GM19023 (cell line): ENCODE measurements around the gene SKOR1.

Experiments used
- ATAC-seq: cut with Tn5 transposase; IDR thresholded peaks from one replicate; pipeline ENCODE4 v1.9.1; 2021; ENCODE audit warnings: mild to moderate bottlenecking, moderate library complexity; ENCODE audit not compliant: unreplicated experiment

SKOR1 gene

DNA sequence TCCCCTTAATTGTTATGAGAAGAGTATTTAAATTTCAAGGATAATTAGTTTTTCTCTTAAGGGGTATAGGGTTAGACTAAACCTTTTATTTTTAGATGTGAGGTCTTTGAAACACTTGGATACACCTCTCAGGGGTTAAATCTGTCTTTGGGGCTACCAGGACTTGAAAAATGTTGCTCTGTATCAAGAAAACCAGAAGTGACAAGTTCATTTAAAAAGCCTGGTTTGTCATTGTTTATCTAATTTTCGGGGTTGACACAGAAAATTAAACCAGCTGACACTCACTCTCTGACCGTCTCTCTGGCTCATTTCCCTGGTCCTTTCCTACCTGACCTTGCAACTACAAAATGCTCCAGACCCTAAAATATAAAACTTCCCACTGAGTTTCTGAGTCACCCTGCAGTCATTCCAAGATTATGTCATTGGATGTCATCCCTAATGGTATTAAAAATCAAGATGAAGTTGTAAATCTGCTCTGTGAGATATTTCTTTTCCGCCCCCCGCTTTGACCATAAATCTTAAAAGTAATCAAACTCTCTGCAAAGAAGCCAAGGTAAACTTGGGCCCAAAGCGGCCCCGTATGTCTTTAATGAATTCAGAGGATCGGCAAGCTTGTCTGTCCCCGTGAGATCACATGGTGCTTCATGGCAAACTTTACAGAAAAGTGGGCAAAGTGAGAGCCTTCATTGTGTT lies 32.9 kb upstream of the SKOR1 start:
- no peak for ATAC-seq

DNA sequence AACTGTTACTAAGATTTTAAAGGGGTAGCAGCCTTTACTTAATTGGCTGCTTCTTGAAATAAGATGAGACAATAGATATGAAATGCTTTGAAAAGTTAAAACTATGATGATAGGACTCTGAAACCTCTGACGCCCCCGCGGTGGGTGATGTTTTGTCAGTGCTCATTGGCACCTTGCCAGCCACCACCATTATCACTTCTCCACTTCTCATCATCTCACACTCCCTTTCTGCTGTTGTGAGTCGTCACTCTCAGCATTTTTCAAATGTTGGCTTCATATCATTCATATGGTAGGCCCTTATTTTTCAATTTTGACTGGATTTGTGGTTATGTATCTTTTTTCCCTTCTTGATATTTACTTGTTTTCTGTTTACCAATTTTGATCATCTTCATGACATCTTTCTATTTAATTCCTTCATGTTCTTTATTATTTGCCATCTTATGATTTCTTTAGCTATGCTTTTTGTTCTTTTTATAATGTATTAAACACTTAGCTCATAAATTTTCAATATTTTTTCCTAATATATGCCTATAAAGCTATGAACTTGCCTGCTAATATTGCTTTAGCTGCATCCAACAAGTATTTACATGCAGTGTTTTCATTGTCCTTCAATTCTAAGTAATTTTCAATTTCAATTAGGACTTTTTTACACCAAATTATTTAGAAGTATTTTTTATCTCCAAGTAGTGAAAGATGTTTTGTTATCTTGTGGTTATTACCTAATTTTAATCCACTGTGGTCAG lies 30.3 kb upstream of the SKOR1 start:
- ATAC-seq = no peak

DNA sequence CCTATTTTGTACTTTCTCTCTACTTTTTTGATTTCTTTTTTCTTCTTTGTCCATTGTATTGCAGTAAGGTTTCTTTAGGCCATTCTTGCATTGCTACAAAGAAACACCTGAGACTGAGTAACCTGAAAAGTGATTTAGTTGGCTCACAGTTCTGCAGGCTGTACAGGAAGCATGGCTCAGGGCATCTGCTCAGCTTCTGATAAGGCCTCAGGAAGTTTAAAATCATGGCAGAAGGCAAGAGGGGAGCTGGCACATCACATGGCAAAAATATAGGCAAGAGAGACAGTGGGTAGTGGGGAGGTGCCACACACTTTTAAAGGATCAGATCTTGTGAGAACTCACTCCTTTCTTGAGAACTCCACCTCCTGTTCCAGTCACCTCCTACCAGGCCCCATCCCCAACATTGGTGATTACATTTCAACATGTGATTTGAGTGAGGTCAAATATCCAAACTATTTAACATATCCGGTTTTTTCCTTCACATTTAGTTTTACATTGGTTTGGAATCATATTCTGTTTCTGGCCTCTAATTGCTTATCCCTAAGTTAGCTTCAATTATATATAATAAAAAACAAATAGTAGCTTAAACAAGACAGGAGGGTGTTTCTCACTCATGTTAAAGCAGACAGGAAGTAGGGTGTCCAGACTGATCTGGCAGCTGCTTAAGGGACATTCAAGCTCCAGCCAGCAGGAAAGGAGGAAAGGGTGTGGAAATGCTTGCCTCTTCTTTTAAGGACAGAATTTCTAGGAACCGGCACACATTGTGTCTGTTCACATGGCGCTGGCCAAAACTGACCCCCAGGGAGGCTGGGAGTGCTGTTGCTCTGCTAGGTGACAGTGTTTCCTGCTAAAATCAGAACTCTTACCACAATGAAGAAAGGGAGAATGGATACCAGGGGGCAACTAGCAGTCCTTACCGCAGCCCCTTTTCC lies 28.8 kb upstream of the SKOR1 start:
- ATAC-seq = no peak

DNA sequence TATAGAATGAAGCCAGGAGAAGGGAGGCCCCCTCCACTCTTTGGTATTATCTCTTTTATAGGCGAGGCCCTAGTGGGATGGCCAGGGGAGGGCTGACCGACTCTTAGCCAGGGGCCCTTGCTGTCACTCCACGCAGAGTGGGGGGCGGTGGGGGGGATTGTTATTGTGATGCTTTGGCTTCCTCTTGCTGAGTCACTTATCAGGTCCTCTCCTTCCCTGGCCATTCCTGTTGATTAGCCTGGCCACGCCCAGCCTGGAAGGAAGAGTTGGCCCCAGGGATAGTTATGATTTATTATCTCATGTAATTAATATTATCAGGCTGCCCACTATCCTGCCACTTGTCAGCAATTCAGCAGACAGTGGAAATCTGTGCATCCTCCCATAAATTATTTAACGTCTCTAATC lies 25.5 kb upstream of the SKOR1 start:
- ATAC-seq = no peak

DNA sequence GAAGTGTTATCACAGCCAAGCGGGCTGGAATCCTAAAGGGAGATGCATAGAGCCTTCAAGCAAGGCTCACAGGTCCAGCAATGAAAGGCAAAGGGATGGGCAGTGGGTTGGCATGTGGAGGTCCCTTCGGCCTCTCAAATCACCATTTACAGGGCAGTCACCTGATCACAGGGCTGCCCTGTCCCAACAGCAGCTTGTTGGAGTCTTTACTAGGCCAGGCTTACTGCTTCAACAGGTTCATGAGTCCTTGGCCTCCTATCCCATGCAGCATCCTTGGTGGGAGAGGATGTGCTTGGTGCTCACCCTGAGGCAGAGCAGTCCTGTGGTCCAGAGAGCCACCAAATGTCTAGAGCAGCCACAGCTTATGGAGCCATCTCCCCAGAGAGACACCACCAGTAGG lies 24.2 kb upstream of the SKOR1 start:
- no peak for ATAC-seq

DNA sequence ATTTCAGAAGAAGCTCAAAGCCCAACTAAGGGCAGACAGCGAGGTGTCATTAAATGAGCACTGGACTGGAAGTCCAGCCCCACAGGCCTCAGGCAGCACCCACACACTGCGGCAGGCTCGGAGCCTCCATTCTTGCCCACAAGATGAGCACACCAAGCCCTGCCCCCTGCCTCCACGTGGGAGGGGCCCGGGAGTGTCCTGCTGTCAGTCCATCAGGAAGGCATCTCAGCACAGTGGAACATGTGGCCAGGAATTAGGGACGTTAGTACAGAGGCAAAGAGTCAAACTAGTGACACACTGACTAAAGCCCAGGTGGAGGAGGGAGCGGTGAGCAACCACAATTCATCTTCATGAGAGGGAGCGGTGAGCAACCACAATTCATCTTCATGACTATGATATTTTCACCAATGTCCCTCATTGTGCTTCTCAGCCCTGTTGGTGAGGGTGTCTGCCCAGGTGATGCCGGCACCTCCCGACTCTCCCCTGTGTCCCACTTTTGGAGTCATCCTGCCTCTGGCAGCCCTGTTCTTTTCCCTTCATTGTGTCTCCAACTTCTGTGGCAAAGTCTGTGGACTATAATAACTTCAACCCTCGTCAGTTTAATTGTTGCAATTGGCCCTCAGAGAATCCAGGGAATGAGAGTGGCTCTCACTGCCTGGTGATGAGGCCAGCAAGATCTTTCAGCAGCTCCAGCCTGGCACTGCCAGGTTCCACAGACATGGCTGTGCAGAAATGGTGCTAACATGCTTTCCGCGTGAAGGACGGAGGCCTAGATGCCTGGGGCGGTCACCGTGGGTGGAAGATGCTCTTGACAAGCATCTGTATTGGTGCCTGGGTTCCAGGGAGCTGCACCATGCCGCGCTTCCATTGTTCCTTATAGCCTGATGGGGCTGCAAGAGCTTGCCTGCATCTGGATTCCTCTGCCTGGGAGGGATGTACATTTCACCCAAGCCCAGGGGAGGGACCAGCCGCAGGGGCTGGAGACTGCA lies 23.1 kb upstream of the SKOR1 start:
- no peak for ATAC-seq

DNA sequence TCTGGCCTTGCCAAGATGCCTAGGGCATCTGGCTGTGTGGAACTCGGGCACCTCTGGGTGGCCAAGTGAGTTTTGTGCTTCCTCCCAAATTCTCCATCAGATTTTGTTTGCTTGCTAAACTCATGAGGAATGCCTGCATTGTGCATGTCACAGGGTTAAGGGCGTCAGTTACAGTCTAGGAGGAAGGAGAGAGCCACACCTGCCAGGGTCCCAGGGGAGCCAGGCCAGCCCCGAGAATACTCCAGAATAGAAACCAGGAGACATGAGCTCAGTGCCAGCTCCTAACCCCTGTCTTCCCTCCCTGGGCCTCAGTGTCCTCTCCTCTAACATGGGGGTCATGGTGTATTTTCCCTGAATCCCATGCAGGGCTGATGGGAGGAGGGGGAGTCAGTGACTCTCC lies 22.0 kb upstream of the SKOR1 start:
- no peak for ATAC-seq

DNA sequence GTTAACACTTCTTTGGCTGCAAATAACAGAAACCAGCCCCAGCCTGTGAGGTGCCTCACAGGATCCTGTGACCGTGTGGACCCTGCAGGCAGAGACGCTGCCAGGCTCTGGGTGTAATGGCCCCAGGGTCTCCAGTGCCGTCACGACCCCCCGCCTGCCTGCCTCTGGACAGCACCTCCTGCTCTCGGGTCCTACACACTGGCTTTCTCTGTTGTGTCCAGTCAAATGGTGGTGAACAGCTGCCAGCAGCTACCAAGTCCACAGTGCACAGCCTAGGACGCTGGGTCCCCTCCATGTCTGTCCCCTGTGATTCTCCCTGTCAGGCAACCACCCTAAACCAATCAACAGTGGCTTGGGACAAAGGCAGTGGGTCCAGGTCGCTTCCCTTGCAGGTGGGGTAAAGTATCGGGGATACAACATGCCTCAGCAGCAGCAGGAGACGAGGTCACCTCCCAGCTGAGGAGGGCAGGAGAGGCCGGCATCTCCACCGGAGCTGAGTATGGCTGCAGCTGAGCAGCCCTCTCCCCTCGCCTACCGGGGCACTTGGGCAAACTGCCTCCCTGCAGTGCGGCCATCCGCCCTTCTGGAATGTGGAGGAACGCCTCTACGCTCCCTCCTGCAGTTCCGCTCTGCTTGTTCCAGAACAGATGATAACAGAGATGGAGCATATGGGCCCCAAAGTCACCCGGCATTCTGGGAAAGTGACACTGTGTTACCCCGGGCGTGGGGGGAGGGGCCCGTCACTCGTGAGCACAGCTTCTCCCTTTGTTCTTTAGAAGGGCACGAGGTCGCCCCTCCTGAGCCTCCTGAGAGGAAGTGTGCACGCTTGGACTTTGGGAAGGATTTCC lies 21.1 kb upstream of the SKOR1 start:
- ATAC-seq = no peak

DNA sequence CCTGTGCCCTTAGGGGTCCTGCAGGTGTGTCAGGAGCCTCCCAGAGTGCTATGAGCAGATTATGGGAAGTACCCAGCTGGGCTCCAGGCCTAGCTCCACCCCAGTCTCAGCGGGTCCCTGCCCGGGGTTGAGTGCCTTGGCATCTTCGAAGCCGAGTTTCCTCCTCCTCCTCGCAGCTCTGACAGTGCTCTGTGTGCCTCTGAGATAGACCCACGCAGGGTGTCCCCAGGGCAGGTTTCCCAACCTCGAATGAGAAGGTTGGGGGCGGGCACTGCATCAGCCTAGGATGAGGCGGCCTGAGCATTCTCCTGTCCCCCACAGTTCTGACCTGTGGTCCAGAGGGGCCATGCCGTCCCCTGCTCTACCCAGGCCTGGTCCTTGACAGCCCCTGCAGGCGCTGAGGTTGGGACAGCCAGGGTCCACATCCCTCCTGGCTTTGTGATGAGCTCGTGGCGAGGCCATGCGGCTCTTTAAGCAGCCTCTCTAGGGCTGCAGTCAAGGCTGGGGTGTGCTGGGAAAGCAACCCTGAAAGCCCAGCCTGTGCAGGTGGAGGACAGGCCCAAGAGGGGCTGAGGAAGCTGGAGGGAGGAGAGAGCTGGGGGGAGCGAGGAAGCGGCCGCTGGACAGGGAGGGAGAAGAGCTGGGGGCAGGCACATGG lies 20.2 kb upstream of the SKOR1 start:
- no peak for ATAC-seq

DNA sequence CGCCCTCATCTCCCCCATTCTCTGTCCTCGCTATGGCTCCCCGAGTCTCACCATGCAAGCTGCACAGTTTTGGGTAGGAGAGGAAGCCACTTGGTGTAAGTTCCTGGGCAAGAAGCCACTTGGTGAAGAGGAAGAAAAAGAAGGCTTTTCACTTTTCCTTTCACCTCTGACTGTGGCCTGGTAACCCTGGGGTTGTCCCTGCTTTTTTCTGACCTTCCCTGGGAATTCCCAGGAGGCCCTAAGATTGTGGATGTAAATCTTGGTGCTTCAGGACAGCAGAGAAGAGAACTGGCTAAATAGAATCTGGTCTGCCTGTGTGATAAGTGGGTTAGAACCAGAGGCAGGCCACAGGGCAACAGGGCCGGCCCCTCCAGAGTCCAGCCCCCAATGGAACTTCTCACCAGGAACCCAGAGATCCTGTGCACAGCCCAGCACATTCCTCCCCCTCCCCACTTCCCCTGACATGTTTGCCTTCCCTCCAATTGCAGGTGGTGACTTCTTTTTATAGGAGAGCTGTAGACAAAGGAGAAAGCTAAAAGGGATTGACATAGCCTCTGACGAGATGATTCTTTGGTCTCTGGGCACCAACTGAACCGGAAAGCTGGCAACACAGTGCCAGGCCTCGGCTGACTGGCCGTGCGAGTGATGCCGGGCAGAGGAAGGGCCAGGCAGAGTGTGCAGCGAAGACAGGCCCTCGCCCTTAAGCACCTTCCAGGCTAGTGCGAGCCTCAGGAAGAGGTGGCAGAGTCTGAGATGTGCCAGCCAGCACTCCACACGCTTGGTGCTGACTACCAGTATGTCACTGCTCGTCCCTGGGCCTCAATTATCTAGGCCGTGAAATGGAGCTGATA lies 19.4 kb upstream of the SKOR1 start:
- ATAC-seq = no peak

DNA sequence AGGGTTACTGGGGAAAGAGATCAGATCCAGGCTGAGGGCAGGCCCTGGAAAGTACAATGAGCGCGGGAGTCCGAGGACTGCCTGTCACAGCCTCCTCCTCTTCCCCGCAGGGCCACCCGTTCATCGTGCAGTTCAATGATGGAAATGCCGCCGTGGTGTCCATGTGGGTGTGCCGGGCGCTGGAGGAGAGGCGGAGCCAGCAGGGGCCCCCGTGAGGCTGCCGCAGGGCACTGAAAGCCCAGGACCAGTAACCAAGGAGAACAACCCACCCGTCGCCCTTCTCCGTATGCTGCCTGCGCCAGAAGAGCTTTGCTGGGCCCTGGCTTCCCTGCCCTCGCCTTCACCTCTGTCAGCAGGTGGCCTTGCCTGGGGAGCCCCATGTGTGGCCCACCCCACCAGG lies 18.8 kb upstream of the SKOR1 start:
- no peak for ATAC-seq

DNA sequence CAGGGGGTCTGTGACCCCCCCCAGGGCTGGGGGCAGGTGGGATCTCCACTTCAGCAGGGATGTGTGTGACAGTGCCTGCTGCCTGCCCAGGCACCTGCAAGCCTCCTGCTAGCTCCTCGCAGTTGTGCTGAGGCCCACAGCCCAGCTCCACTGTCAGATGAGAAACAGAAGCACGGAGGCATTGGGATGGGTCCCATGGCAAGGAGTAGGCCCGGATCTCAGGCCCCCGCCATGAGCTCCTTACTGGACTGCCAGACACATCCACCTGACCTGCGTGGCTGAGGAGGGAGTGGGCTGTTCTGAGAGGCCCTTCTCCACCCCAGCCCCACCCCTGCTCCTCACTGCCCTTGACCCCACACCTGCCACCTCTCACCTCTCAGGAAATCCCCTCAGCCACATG lies 18.2 kb upstream of the SKOR1 start:
- ATAC-seq = no peak

DNA sequence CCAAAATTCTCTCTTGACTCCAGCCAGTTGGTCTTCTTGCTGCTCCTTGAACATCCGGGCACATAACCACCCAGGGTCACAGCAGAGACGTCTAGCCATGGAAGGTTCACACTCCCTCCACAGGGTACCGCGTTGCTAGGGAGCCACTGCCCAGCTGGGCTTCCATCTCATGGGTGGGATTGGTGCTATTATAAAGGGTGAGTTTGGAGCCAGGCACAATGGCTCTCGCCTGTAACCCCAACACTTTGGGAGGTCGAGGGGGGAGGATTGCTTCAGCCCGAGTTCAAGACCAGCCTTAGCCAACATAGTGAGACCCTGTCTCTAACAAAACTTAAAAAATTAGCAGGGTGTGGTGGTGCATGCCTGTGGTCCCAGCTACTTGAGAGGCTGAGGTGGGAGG lies 17.5 kb upstream of the SKOR1 start:
- ATAC-seq = no peak

DNA sequence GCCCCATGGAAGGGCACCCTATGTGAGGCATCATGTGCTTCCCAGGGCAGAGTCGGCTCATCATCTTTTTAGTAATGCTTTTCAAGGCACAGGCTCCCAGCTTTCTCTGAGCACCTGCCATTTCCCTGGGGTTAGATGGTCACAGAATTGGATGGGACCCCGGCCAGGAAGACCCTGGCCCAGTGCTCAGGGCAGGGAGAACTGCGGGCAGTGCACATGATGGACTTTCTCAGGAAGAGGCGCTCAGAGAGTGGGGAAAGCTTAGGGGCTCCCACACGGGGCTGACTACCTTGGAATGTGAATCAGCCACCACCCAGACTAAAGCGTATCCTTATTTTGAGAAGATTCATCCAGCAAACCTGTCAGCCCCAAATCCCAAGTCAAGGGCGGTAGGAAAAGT lies 16.5 kb upstream of the SKOR1 start:
- no peak for ATAC-seq

DNA sequence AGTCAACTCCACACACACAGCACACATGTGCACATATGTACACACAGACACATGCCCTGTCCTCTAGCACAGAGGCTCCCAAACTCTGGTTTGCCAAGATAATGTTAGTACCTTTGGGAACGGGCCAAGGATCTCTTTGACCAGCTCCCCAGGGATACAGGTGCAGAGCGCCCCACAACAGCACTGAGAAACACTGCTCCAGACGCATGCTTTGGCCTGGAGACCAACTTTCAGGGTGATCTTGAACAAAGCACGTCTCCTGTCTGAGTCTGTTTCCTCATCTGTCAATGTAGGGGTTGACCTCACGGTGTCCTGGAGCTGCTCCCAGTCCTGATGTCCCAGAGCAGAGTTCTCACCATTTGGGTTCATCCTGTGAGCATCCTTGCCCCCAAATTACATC lies 15.9 kb upstream of the SKOR1 start:
- ATAC-seq = no peak

DNA sequence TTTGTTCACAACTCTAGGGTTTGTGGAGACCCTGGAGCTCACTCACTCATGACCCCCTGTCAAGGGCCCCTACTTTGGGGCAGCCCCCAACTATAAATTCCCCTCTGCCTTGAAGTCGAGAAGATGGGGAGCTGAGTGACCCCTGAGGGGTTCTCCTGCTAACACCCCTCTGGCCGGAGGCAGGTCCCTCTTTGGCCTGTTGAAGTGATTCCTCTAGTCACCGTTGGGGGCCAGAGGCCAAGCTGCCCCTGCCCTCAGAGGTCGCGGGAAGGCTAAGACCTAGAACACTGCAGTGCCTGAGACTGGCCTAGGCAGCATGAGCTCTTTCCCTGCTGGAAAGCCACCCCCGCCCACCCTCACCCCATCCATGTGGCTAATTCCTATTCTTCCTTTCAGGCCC lies 15.4 kb upstream of the SKOR1 start:
- ATAC-seq = no peak

DNA sequence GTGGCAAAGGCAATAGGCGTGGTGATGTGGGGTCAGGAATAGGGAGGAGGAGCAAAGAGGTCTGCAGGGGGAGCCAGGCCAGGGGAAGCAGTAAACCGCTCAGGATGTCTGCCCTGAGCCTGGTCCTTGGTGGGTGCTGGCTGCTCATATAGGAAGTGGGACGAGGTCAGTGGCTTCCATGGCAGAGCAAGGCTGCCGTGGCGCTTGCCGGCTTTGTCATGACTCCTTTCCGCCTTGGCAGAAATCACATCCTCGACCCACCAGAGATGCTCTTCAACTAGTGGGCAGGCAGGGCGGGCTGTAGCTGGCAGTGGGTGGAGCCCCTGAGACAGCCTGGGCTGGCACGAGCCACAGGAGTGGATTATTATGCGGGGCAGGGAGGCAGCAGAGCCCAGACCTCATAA lies 13.1 kb upstream of the SKOR1 start:
- ATAC-seq = no peak

DNA sequence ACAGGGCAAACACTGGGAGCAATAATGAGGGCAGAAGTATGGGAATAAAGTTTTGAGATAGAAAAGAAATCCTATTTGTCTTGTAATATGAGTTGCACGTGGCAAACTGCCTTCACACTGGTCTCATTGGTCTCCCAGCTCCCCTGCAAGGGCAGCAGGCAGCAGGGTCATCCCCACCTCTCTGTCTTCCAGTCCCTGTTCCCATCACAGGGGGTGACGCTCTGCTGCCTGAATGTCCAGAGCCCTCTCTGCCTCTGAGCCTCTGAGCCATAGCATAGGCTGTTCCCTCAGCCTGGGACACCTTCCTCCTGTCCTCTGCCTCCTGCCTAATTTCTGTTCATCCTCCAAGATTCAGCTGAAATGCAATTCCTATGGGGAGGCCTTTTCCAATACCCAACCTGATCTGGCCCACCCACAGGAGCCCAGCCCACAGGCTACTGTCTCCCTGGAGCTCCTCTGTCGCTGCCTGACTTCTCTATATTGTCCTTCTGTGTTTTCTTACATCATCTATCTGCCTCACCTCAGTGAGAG lies 12.1 kb upstream of the SKOR1 start:
- no peak for ATAC-seq
